Vagina (tissue), 2 donors: ENCODE data around the gene NCCRP1. TPM values are rescaled to one million over a fixed set of nuclear protein-coding genes. Genes with fewer than 3 reads are reported as not detected.

Source experiments
- DNase-seq, 2 donors: peaks; one replicate each; pipeline ENCODE4 v3.0.0-alpha.2; 2017; ENCODE audit errors: extremely low spot score in 2 of 2
- H3K27ac ChIP-seq: fragments of 200-600 bp; sonication (generic); one replicate; pipeline ENCODE4 v1.5.1; 2019
- H3K27me3 ChIP-seq: fragments of 200-600 bp; sonication (generic); one replicate; pipeline ENCODE4 v1.5.1; 2019
- H3K36me3 ChIP-seq, 2 donors: fragments of 200-600 bp; sonication (generic); one replicate each; pipeline ENCODE4 v1.5.1; 2017 to 2019
- H3K4me1 ChIP-seq: fragments of 200-600 bp; sonication (generic); one replicate; pipeline ENCODE4 v1.5.1; 2019
- H3K4me3 ChIP-seq, 2 donors: fragments of 200-600 bp; sonication (generic); 1 replicate in 1 of 2; 2 replicates in 1 of 2; pipeline ENCODE4 v1.5.1; 2016 to 2019
- H3K9me3 ChIP-seq: fragments of 200-600 bp; sonication (generic); one replicate; pipeline ENCODE4 v1.5.1; 2019
- POLR2A ChIP-seq, 2 donors: fragments of 450-650 bp; IDR thresholded peaks; one replicate each; pipeline ENCODE4 v1.6.1; 2017; ENCODE audit warnings: antibody characterized with exemption in 2 of 2, mild to moderate bottlenecking in 2 of 2, moderate library complexity in 2 of 2
- POLR2AphosphoS5 ChIP-seq, 2 donors: sonication (generic); formaldehyde crosslinking; IDR thresholded peaks; one replicate each; pipeline ENCODE4 v1.9.0; 2017; ENCODE audit warnings: antibody characterized with exemption in 2 of 2, mild to moderate bottlenecking in 2 of 2, low read depth in 1 of 2; ENCODE audit not compliant: insufficient read depth in 1 of 2
- intact Hi-C: fragments of 100-400 bp; cut with DNase I; formaldehyde crosslinking; loops from one replicate; pipeline ENCODE4 v1.15.1; 2023
- total RNA-seq: library from RNA; depleted of rRNA; stranded (reverse); fragments of >200 nt; gene quantifications from one replicate; pipeline ENCODE4 v1.2.3, GENCODE V29; 2016
- TF ChIP-seq, protein P1 (sequence below), 3 experiments: fragments of 450-650 bp in 2 of 3; fragments of 200-600 bp in 1 of 3; sonication (generic) in 1 of 3; IDR thresholded peaks; one replicate each; pipeline ENCODE4 v1.5.1; 2017 to 2019; ENCODE audit warnings: antibody characterized with exemption in 3 of 3, mild to moderate bottlenecking in 2 of 3, moderate library complexity in 2 of 3

NCCRP1 gene
- total RNA-seq, 1 donor from 2014 or later = 41.7 TPM

DNA sequence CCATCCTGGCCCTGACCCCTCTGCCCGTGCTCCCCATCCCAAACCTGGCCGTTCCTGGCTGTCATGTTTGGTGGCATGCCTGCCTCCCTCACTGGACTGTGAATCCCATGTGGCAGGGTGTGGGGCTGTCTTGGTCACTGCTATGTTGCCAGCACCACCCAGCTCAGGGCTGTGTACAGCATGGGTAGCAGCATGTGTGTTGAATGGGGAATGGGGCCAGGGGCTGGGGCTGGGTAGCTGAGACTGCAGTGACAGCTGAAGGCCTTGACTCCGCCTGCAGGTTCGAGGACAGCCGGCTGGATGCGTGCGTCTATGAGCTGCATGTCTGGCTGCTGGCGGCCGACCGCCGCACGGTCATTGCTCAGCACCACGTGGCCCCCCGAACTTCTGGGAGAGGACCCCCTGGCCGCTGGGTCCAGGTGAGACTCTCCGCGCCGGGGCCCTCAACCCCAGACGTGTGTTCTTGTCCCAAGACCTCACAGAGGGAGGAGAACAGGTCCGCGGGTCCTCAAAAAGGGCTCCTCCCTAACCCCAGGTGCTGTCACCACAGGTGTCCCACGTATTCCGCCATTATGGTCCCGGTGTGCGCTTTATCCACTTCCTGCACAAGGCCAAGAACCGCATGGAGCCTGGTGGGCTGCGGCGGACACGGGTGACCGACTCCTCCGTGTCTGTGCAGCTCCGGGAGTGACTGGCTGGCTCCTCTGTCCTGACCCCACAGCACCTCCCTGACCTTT, 3.5 kb downstream of the NCCRP1 start:
- intact Hi-C loops = loop anchor here (10.0 kb wide), 1 partner anchor 1755 kb away; no protein-coding TSS in a partner anchor
- Histone ChIP-seq H3K4me3 (no peak overlapping the region), H3K27me3 (peaks cover 7% of the 10 kb centered on the region), H3K36me3 (no peaks in the 10 kb centered on the region), H3K27ac (no peak overlapping the region), H3K9me3 (no peaks in the 10 kb centered on the region), H3K4me1 (peaks cover 4% of the 10 kb centered on the region)
- no peak for DNase-seq
- no peak for TF ChIP-seq POLR2AphosphoS5 (IDR thresholded peaks at IDR 0.05; ENCODE audit: insufficient read depth in 1 of 2, low read depth in 1 of 2)
- no peak for TF ChIP-seq POLR2A (IDR thresholded peaks at IDR 0.05)
- TF ChIP-seq, protein P1, sequence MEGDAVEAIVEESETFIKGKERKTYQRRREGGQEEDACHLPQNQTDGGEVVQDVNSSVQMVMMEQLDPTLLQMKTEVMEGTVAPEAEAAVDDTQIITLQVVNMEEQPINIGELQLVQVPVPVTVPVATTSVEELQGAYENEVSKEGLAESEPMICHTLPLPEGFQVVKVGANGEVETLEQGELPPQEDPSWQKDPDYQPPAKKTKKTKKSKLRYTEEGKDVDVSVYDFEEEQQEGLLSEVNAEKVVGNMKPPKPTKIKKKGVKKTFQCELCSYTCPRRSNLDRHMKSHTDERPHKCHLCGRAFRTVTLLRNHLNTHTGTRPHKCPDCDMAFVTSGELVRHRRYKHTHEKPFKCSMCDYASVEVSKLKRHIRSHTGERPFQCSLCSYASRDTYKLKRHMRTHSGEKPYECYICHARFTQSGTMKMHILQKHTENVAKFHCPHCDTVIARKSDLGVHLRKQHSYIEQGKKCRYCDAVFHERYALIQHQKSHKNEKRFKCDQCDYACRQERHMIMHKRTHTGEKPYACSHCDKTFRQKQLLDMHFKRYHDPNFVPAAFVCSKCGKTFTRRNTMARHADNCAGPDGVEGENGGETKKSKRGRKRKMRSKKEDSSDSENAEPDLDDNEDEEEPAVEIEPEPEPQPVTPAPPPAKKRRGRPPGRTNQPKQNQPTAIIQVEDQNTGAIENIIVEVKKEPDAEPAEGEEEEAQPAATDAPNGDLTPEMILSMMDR (IDR thresholded peaks at IDR 0.05) = no peak

DNA sequence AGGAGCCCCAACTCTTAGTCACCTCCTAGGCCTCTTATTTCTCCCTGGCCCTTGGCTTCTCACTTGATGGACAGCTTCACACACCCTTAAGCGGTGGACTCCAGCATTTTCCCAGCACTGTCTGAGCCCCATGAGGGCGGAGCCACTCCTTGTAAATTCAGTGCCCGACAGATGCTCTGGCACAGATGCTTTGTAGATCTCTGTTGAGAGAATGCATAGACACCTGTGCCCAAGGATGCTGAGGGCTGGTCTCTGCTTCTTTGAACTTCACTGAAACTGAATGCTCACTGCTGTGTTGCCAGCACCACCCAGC, 4.0 kb downstream of the NCCRP1 start:
- TF ChIP-seq, protein P1 (IDR thresholded peaks at IDR 0.05) = no peak
- TF ChIP-seq POLR2AphosphoS5 (IDR thresholded peaks at IDR 0.05; ENCODE audit: insufficient read depth in 1 of 2, low read depth in 1 of 2) = no peak
- TF ChIP-seq POLR2A (IDR thresholded peaks at IDR 0.05) = no peak
- intact Hi-C loops = loop anchor here (10.0 kb wide), 1 partner anchor 1754 kb away; no protein-coding TSS in a partner anchor
- peaks cover 7% of the 10 kb centered on the region for H3K27me3 ChIP-seq
- H3K9me3 ChIP-seq = no peaks in the 10 kb centered on the region
- no peaks in the 10 kb centered on the region for H3K36me3 ChIP-seq
- DNase-seq = no peak
- H3K4me1 ChIP-seq = peaks cover 4% of the 10 kb centered on the region
- H3K27ac ChIP-seq = no peak overlapping the region
- H3K4me3 ChIP-seq = no peak overlapping the region

DNA sequence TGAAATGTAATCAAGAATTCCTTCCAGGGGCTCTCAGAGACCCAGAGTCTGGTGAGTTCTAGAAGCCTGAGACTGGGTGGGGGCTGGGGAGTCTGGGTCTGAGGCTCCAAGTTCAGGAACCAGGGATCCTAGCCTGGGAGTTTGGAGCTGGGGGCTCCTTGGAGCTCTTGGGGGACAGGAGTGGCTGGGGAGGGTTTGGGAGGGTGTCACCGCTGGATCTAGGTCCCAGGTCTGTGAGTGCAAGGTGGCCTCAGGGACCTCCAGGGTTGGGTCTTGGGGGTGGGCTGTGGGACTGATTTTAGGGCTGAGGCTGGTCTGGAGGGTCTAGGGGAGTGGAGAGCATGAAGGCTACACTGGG, 6.2 kb downstream of the NCCRP1 start:
- no peak overlapping the region for H3K4me3 ChIP-seq
- no peaks in the 10 kb centered on the region for H3K9me3 ChIP-seq
- no peaks in the 10 kb centered on the region for H3K4me1 ChIP-seq
- DNase-seq = no peak
- H3K36me3 ChIP-seq = no peaks in the 10 kb centered on the region
- TF ChIP-seq POLR2AphosphoS5 (IDR thresholded peaks at IDR 0.05; ENCODE audit: insufficient read depth in 1 of 2, low read depth in 1 of 2) (no peak), POLR2A (IDR thresholded peaks at IDR 0.05) (no peak)
- TF ChIP-seq, protein P1 (IDR thresholded peaks at IDR 0.05) = no peak
- intact Hi-C loops = loop anchor here (10.0 kb wide), 1 partner anchor 1752 kb away; no protein-coding TSS in a partner anchor
- H3K27ac ChIP-seq = no peak overlapping the region
- peaks cover 7% of the 10 kb centered on the region for H3K27me3 ChIP-seq

DNA sequence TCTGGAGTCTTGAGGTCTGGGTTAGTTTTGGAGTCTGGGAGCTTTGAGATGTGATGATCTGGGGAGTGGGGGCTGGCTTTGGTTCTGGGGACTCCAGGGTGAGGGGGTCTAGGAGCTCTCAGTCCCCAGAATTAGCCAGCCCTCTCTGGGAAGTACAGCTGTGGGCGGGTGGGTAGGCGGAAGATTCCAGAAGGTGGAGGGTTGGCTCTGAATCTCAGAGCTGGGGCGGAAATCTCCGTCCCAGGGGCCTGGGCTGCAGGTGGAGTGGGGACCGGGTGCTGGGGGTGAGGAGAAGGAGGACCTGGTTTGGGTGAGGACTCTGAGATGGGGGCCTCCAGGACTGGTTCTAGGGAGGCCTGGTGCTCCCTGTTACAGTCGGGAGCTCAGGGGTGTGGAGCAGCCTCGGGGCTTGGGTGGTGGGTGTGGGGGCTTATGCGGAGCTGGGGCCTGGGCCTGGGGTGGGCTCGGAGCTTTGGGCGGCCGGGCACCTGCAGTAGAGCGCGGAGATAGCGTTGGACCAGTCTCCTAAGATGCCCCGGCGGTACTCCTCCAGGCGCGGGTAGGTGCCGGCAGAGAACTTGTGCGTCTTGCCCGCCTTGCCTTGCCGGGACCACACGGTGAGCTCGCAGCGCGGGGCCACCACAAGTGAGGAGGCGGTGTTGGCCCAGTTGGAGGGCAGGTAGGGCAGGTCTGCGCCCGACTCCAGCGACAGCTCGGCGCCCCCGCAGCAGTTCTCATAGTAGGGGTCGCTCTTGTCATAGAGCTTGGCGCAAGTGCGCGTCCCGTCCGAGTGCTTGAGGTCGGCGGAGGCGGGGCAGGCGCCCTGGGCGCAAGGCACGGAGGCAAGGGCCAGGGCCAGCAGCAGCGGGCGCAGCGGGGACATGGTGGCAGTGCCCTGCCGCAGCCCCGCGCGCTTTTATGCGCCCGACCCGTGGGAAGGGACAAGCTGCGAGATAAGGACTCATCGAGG, 6.9 kb downstream of the NCCRP1 start, which contains the start of gene SYCN:
Gene SYCN (minus strand): TSS at position 892 of the 970 bp plus-strand sequence. CDS start 9 bp downstream, at position 883.
- DNase-seq = no peak
- Histone ChIP-seq H3K4me3 (no peak within 1 kb of the TSS), H3K27ac (no peak within 1 kb of the TSS), H3K9me3 (no peaks in the 10 kb centered on the region), H3K27me3 (peaks cover 7% of the 10 kb centered on the region), H3K36me3 (no peaks in the 10 kb centered on the region), H3K4me1 (no peaks in the 10 kb centered on the region)
- intact Hi-C loops = loop anchor here (10.0 kb wide), 1 partner anchor 1751 kb away; no protein-coding TSS in a partner anchor
- TF ChIP-seq POLR2AphosphoS5 (IDR thresholded peaks at IDR 0.05; ENCODE audit: insufficient read depth in 1 of 2, low read depth in 1 of 2) = no peak
- no peak for TF ChIP-seq POLR2A (IDR thresholded peaks at IDR 0.05)
- TF ChIP-seq, protein P1 (IDR thresholded peaks at IDR 0.05) = no peak
